SH-SY5Y (cell line): Measurements from ENCODE around the gene CELA3A.

Experiments used
- GATA2 ChIP-seq: IDR thresholded peaks from 2 replicates; pipeline ENCODE4 v1.6.1; 2011; ENCODE audit warnings: mild to moderate bottlenecking, low read depth, low read length
- GATA3 ChIP-seq: IDR thresholded peaks from 2 replicates; pipeline ENCODE4 v1.6.1; 2011; ENCODE audit warnings: low read depth, mild to moderate bottlenecking, low read length, moderate library complexity

Gene CELA3A

DNA sequence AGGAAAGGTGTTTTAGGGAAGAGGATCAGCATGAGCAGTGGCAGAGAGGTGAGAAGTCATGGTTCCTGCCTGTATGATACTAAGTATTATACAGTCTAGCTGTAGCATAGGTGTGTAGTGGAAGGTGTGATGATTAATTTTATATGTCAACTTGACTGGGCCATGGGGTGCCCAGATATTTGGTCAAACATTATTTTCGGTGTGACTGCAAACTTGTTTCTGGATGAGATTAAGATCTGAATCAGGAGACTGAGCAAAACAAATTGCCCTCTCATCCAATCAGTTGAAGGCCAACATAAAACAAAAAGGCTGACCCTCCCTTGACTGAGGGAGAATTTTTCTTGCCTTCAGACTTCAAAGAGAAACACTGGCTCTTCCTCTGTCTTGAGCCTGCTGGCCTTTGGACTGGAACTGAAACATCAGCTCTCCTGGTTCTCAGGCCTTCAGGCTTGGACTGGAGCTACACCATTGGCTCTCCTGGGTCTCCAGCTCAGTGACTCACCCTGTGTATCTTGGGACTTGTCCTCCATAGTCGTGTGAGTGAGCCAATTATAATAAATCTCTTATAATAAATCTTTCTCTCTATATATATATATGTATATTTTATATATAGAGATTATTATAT is 44.3 kb downstream of the CELA3A start:
- TF ChIP-seq GATA3 = no peak
- no peak for TF ChIP-seq GATA2

- no peak for TF ChIP-seq GATA3
- no peak for TF ChIP-seq GATA2
Observed at GRCh38 chr1:22048351-22049192, 47.1 kb downstream of the CELA3A start.

- TF ChIP-seq GATA2 (no peak), GATA3 (no peak)
Observed at GRCh38 chr1:22050330-22050729, 48.9 kb downstream of the CELA3A start.

DNA sequence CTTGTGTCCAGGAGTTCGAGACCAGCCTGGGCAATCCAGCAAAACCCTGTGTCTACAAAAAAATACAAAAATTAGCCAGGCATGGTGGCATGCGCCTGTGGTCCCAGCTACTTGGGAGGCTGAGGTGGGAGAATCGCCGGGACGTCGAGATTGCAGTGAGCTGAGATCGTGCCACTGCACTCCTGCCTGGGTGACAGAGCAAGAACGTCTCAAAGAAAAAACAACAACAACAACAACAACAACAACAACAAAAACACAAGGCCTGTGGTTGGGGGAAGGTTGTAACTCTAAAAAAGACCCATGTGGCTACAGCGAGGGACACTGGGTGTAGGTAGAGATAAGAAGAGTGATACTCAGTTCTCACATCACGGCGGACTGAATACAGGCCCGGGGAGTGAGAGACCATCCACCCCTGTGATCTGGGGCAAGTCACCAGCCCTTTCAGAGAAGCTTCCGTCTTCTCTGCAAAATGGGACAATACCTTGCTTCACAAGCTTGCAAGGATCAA is 50.2 kb downstream of the CELA3A start:
- TF ChIP-seq GATA2 (no peak), GATA3 (no peak)

GRCh38 chr1:22052115-22053016 is 50.9 kb downstream of the CELA3A start, which contains the start of gene CDC42:
Gene CDC42, plus strand, starts transcription at chr1:22052709. Its CDS starts 25,770 bp downstream, at chr1:22078479.
- TF ChIP-seq GATA3 = no peak
- TF ChIP-seq GATA2 = no peak

DNA sequence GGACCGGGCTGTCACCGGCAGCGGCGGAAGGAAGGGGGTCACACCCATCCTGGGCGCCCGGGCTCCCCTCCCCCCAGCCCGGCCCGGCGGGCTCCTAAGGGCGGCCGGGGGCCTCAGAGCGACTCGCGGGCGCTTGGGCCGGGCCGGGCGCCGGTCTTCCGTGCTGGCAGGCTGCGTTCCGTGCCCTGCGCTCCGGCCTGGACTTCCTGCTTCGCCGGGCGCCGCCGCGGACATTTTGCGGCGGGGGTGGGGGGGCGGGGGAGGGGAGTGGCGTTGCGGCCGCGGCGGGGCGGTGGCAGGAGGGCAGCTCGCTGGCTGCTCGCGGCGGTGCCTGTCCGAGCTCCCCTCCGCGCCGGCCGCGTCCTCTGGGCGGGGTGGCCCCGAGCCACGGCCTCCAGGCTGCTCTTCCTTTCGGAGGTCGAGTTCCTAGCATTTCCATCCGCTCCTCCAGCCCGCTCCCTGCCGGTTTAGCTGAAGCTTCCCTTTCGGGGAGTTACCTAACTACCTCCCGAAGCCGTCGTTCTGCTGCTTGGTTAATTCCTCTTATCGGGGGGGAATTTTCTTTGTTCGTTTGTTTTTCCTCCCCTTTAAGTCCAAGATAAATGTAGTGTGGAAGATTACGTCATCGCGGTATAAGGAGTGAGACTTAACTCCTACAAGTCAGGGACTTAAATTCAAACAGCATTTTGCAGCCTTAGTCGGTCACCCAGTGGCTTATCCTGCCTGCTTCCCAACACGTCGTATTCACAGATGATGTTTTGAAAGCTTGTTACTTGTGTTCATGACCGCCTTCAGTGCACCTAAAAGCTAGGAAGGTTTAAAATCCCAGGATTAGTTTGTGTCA is 51.8 kb downstream of the CELA3A start:
- TF ChIP-seq GATA2 (no peak), GATA3 (no peak)

- TF ChIP-seq GATA3 = no peak
- TF ChIP-seq GATA2 = no peak
Observed at GRCh38 chr1:22053861-22054770, 52.7 kb downstream of the CELA3A start.

- TF ChIP-seq GATA3 = no peak
- no peak for TF ChIP-seq GATA2
Observed at GRCh38 chr1:22055463-22055862, 54.0 kb downstream of the CELA3A start.

- TF ChIP-seq GATA2 = no peak
- TF ChIP-seq GATA3 = no peak
Observed at GRCh38 chr1:22056043-22056442, 54.6 kb downstream of the CELA3A start.

DNA sequence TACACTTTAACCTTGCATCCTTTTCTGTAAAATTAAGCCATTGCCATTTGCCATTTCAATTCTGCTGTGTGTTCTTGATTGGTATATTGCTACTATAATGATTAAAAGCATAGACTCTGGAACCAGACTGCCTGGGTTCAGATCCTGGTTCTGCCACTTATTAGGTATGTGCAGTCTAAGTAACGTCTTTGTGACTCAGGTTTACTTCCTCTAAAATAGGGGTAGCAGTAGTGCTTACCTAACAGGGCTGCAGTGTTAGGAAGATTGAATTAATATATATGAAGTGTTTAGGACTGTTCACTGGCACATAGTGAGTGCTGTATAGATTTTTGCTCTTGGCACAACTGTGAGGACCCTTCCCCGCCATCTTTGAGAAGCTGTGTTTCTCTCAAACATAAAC is 55.5 kb downstream of the CELA3A start:
- TF ChIP-seq GATA3 (no peak), GATA2 (no peak)

DNA sequence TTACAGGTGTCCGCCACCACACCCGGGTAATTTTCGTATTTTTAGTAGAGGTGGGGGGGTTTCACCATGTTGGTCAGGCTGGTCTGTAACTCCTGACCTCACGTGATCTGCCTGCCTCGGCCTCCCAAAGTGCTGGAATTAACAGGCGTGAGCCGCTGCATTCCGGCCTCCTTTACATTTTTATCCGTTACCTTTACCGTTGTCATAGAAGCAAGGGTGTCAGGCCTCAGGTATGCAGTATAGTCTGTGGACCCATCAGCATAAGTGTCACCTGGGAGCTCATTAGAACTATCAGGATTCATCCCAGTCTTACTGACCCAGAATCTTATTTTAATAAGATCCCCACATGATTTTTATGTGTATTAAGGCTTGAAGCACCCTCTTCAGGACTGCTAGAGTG is 56.4 kb downstream of the CELA3A start:
- no peak for TF ChIP-seq GATA2
- no peak for TF ChIP-seq GATA3
